Measurements from ENCODE around the gene CIITA.
"Not testable (repeated sequence)": the region's sequence is repeated elsewhere in the genome, so short reads cannot be mapped to it uniquely, and the experiment has no call there.

CIITA gene

DNA sequence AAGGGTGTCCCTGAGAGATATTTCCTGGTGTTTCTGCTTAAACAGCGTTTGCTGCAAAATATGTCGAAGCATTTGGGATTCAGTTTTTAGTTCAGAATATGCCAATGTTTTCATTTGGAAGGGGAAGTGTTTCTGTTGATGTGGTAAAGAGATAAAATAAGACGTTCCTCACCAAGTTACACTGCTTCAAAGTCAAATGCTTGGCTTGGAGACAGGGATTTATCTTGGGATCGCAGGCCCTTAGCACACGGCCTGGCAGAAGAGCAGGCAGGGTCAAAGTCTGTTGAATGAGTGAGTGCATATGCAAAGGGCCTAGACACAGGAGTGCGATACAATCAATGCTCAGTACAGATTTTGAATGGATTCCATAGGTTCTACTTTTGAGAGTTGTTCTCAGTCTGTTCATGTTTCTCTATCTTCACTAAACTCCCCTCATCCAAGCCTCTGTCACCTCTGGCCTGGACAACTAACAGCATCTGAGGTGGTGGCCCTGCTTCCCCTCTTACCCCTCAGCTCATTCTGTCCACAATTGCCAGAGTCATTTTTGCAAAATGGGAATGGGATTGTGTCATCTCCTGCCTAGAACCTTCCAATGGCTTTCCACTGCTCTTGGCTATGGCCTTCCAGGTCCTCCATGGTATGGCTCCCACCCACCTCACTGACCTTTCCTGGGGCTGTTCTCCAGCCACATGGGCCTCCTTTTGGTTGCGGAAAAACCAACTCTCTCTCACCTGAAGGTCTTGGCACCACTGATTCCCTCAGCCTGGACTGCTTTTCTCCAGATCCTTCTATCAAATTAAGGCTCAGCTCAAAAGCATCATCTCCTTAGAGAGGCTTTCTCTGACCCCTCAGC is 62.0 kb downstream of the CIITA start:
- Histone ChIP-seq H3K27me3 (ENCODE audit: insufficient read depth, low read length) (no peaks in the 10 kb centered on the region), H3K4me3 (ENCODE audit: low read depth, low read length) (peak overlapping the region; percentile 85), H3K36me3 (ENCODE audit: insufficient read depth, low read length) (no peaks in the 10 kb centered on the region), H3K27ac (ENCODE audit: low read depth, low read length) (no peak overlapping the region), H2AFZ (ENCODE audit: low read length, unreplicated experiment) (no peak overlapping the region), H3K4me1 (ENCODE audit: control insufficient read depth, insufficient read depth, low read length, unreplicated experiment) (peaks cover 54% of the 10 kb centered on the region), H3K79me2 (ENCODE audit: control insufficient read depth, insufficient read depth, low read length, unreplicated experiment) (peaks cover 73% of the 10 kb centered on the region)

DNA sequence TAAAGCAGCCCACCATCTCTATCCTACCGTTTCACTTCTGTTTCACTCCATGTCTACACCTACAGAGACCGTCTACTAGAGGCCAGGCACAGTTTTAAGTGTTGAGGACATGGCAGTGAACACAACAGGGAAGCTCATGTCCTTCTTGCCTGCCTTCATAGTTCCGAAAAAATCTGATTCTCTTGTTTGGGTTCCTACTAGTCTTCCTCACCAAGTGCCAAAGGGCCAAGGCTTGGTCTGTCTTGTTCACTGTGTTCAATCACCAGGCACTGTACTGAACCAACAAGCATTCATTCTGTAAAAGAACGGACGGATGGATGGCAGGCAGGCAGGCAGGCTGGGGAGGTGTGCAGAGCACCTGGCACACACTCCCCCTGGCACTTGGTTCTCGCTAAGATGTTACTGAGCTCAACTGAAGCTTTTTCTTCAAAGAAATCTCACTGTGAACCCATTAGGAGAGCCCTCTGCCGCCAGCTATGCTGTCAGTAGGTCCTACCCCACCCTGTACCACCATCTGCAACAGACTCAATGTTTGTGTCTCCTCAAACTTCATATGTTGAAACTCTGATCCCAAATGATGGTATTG is 62.7 kb downstream of the CIITA start:
- H3K36me3 ChIP-seq (ENCODE audit: insufficient read depth, low read length), result no peaks in the 10 kb centered on the region
- H3K4me3 ChIP-seq (ENCODE audit: low read depth, low read length), result peak overlapping the region; percentile 85
- peaks cover 54% of the 10 kb centered on the region for H3K4me1 ChIP-seq (ENCODE audit: control insufficient read depth, insufficient read depth, low read length, unreplicated experiment)
- no peaks in the 10 kb centered on the region for H3K27me3 ChIP-seq (ENCODE audit: insufficient read depth, low read length)
- no peak overlapping the region for H3K27ac ChIP-seq (ENCODE audit: low read depth, low read length)
- H3K79me2 ChIP-seq (ENCODE audit: control insufficient read depth, insufficient read depth, low read length, unreplicated experiment), result peaks cover 68% of the 10 kb centered on the region
- H2AFZ ChIP-seq (ENCODE audit: low read length, unreplicated experiment), result no peak overlapping the region

DNA sequence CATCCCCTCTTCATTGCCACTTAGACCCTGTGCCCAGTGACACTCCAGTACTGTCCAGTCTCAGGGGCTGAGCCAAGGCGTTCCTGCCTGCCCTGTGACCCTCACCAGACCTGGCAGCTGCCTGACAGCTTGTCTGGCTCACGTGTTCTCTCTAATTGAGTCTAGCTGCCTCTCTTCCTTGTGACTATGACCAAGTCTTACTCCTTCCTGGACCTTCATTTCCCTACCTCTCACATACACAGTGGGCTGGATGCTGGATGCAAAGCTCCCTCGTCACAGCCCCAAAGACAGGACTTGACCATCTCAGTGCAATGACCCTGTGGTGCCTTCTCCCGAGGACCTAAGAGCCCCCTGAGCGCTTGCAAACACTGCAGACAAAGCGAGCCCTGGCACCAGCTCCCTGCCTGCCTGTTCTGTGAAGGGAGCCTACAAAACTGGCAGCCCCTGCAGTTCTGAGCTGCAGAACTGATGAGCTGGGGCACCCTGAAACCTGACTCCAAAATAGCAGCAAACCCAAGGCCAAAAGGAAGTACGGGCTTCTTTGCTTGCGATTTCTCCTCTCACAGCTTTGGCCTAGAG is 63.6 kb downstream of the CIITA start:
- peaks cover 70% of the 10 kb centered on the region for H3K79me2 ChIP-seq (ENCODE audit: control insufficient read depth, insufficient read depth, low read length, unreplicated experiment)
- H3K4me3 ChIP-seq (ENCODE audit: low read depth, low read length), result peak overlapping the region; percentile 85

DNA sequence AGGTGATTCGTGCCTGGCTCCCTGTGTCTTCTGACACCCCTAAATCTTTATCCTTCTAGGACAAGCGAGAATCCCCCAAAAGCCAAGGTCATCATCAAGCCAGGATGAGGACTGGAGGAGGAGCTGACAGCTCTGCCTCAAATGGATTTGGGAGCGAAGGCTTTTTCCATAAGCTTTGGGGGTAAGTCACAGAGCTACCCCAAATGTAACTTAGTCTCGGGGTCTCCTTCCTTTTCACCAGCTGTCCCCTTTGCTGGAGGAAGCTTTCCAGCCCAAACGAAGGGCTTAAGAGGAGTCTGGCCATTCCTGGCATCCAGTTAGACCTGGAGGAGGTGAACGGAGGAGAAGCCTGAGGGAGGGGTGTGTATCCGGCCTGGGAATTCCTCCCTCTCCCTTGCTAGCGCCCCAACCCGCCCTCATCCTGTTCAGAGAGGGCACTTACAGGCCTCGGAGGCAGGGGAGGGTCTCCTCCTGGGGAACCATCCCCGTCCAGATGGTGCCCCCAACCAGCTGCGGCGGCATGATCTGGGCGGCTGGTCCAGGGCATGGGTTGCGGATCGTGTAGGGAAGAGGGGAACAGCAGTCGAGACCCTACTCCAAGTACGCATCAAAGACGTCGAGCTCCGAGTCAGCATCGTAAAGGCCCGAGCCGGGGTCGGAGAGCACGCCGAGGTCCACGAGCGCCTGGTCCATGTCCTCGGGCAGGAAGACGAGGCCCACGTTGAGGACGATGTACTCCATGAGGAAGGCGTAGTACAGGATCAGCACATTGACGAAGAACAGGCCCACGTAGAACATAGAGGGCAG is 64.3 kb downstream of the CIITA start:
- Histone ChIP-seq H3K4me1 (ENCODE audit: control insufficient read depth, insufficient read depth, low read length, unreplicated experiment) (peaks cover 63% of the 10 kb centered on the region), H3K27ac (ENCODE audit: low read depth, low read length) (no peak overlapping the region), H3K79me2 (ENCODE audit: control insufficient read depth, insufficient read depth, low read length, unreplicated experiment) (peaks cover 71% of the 10 kb centered on the region)

More for the DNA sequence above, 63.6 kb downstream of the CIITA start:
- Histone ChIP-seq H3K4me1 (ENCODE audit: control insufficient read depth, insufficient read depth, low read length, unreplicated experiment) (peaks cover 58% of the 10 kb centered on the region), H3K27ac (ENCODE audit: low read depth, low read length) (no peak overlapping the region), H3K36me3 (ENCODE audit: insufficient read depth, low read length) (no peaks in the 10 kb centered on the region), H2AFZ (ENCODE audit: low read length, unreplicated experiment) (no peak overlapping the region), H3K27me3 (ENCODE audit: insufficient read depth, low read length) (no peaks in the 10 kb centered on the region)

DNA sequence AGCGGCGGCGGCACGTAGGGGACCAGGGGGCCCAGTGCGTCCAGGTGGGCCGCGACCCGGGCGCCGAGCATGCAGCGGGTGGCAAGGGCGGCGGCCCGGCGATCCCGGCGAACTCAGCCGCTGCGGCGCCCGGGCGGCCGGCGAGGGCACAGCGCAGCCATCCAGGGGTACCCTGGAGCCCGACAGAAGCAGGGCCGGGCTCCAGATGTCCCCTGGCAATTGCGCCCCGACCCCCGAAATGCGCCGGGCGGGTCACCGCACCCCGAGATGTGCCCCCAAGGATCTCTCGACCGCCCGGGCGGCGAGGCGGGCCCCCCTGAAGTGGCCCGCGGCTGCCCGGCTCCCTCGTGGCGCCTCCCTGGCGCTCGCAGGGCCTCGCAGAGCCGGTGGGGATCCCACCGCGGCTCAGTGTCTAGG is 64.9 kb downstream of the CIITA start:
- peaks cover 59% of the 10 kb centered on the region for H3K4me1 ChIP-seq (ENCODE audit: control insufficient read depth, insufficient read depth, low read length, unreplicated experiment)
- H3K4me3 ChIP-seq (ENCODE audit: low read depth, low read length), result peak overlapping the region; percentile 85
- H3K36me3 ChIP-seq (ENCODE audit: insufficient read depth, low read length); H3K27ac ChIP-seq (ENCODE audit: low read depth, low read length); H2AFZ ChIP-seq (ENCODE audit: low read length, unreplicated experiment); H3K27me3 ChIP-seq (ENCODE audit: insufficient read depth, low read length): not testable (repeated sequence)
- H3K79me2 ChIP-seq (ENCODE audit: control insufficient read depth, insufficient read depth, low read length, unreplicated experiment), result peaks cover 70% of the 10 kb centered on the region

More for the DNA sequence above, 64.3 kb downstream of the CIITA start:
- Histone ChIP-seq H3K4me3 (ENCODE audit: low read depth, low read length) (peak overlapping the region; percentile 85), H3K27me3 (ENCODE audit: insufficient read depth, low read length) (no peaks in the 10 kb centered on the region), H2AFZ (ENCODE audit: low read length, unreplicated experiment) (no peak overlapping the region), H3K36me3 (ENCODE audit: insufficient read depth, low read length) (no peaks in the 10 kb centered on the region)

DNA sequence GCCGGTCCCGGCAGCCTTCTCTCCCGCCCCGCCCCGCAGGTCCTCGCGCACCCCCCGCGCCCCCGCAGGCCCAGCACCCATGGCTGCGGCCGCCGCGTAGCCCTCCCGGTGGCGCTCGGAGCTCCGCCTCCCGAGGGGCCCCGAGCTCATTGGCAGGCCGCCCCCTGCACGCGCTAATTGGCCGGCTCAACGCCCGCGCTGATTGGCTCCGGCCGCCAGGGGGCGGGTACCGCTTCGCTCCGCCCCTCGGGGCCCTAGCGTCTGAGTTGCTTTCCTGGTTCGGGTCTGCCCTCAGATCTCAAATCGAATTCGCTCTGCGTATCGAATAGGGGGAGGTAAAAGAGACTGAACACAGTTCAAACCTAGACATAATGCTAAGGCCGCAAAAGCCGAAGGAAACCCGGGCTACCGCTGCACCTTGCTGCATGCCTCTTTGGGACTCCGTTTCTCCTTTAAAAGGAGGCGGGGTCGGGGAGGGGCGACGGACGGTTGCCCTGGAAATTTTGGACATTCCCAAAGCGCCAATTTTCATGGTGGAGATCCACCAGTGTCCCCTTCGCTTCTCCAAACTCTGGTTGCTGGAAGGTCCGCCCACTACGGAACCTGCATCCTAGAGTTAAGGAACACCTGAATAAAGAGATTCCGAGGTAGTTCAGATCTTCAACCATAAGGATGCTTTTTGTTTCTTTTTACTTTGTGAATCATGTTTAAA is 65.5 kb downstream of the CIITA start, which contains the start of gene DEXI:
DEXI (minus strand) TSS at position 117 of the 712 bp plus-strand sequence. CDS start 463 bp downstream, outside the sequence.
- Histone ChIP-seq H3K79me2 (ENCODE audit: control insufficient read depth, insufficient read depth, low read length, unreplicated experiment) (peaks cover 70% of the 10 kb centered on the region), H3K27me3 (ENCODE audit: insufficient read depth, low read length) (no peaks in the 10 kb centered on the region), H3K4me1 (ENCODE audit: control insufficient read depth, insufficient read depth, low read length, unreplicated experiment) (peaks cover 55% of the 10 kb centered on the region), H3K4me3 (ENCODE audit: low read depth, low read length) (peak within 1 kb of the TSS; percentile 85), H3K27ac (ENCODE audit: low read depth, low read length) (peak within 1 kb of the TSS; percentile 44; the same call in 1 of the 2 replicates), H3K36me3 (ENCODE audit: insufficient read depth, low read length) (no peaks in the 10 kb centered on the region), H2AFZ (ENCODE audit: low read length, unreplicated experiment) (peak within 1 kb of the TSS; percentile 81)

DNA sequence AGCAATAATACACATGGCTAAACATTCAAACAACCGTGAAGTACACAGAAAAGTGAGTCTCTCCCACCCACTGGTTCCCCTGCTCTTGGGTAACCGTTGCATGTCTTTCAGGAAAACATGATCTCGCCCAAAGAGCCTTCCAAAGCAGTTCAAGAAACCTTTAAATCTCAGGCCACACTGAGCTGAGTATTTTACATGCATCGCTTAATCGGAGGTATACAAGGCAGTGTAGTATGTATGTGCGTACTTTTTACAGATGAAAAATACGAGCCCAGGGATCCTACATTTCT is 66.0 kb downstream of the CIITA start:
- Histone ChIP-seq H3K36me3 (ENCODE audit: insufficient read depth, low read length) (no peaks in the 10 kb centered on the region), H3K4me1 (ENCODE audit: control insufficient read depth, insufficient read depth, low read length, unreplicated experiment) (peaks cover 50% of the 10 kb centered on the region), H3K27ac (ENCODE audit: low read depth, low read length) (no peak overlapping the region), H2AFZ (ENCODE audit: low read length, unreplicated experiment) (no peak overlapping the region), H3K4me3 (ENCODE audit: low read depth, low read length) (peak overlapping the region; percentile 85), H3K79me2 (ENCODE audit: control insufficient read depth, insufficient read depth, low read length, unreplicated experiment) (peaks cover 66% of the 10 kb centered on the region), H3K27me3 (ENCODE audit: insufficient read depth, low read length) (no peaks in the 10 kb centered on the region)

DNA sequence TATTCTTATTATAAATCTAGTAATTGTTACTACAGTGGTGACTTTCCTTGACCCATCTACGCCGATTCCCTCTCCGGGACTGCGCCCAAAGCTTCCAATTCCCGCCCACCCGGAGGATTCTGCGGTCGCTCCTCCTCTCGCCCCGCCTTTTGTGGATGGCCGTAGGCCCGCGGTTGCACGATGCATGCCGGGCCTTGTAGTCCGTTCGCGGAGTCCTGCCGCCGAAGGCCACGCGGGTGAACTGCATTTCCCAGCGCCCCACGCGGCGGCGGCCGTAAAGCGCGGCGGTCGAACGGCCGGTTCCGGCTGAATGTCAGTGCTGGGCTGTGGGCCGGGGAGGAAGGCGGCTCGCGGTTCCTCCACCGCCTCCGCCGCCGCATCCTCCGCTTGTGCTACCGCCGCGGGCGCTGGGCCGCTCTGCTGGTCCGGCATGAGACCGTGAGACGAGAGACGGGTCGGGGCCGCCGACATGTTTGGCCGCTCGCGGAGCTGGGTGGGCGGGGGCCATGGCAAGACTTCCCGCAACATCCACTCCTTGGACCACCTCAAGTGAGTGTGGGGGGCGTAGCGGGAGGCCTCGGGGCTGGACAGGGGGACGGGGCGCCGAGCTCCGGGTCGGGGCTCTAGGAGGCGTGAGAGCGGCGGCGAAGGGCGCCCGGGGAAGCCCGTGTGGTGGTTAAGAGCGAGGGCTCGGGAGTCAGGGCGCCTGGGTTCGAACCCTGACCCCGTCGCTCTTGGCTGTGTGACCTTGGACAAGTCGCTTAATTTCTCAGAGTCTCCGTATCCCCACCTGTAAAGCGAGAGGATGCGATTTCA is 67.5 kb downstream of the CIITA start, which contains the start of gene CLEC16A:
CLEC16A (plus strand) TSS at position 316 of the 816 bp plus-strand sequence; CDS start at position 470, 154 bp downstream.
- Histone ChIP-seq H3K4me3 (ENCODE audit: low read depth, low read length) (peak within 1 kb of the TSS; percentile 92), H3K79me2 (ENCODE audit: control insufficient read depth, insufficient read depth, low read length, unreplicated experiment) (peaks cover 65% of the 10 kb centered on the region), H3K36me3 (ENCODE audit: insufficient read depth, low read length) (no peaks in the 10 kb centered on the region), H2AFZ (ENCODE audit: low read length, unreplicated experiment) (peak within 1 kb of the TSS; percentile 86), H3K27ac (ENCODE audit: low read depth, low read length) (no peak within 1 kb of the TSS), H3K27me3 (ENCODE audit: insufficient read depth, low read length) (no peaks in the 10 kb centered on the region), H3K4me1 (ENCODE audit: control insufficient read depth, insufficient read depth, low read length, unreplicated experiment) (peaks cover 42% of the 10 kb centered on the region)

DNA sequence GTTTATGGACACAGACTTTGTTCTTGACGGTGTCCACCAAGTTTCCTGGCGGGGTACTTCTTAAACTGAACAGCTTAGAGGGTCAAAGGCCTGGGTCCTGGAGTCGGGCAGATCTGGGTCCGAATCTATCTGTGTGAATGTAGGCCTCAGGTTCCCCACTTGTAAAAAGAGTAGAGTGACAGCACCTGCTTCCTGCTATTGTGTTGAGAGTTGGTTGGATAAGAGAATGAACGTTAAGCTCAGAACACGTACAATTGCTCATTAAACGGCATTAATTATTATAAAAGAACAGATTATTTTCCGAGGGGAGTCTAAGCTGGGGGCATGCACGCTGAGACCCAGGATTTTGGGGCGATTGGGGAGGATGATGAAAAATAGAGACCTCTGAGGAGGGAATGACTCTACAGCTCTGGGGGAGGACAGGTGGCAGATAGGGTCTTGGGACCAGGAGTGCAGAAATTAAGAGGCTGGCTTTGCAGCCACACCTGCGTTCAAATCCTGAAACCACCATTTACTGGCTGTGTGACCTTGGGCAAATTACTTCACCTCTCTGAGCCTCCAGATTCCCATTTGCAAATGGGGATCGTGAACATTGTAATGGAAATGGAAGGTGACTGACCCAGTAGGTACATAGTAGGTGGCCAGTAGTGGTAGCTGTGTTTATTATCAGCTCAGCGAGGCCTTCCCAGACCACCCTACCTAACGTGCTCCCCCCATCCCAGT is 68.2 kb downstream of the CIITA start:
- Histone ChIP-seq H3K27me3 (ENCODE audit: insufficient read depth, low read length) (no peaks in the 10 kb centered on the region), H3K27ac (ENCODE audit: low read depth, low read length) (no peak overlapping the region), H3K4me1 (ENCODE audit: control insufficient read depth, insufficient read depth, low read length, unreplicated experiment) (peaks cover 42% of the 10 kb centered on the region), H3K36me3 (ENCODE audit: insufficient read depth, low read length) (no peaks in the 10 kb centered on the region), H2AFZ (ENCODE audit: low read length, unreplicated experiment) (peak overlapping the region; percentile 86), H3K79me2 (ENCODE audit: control insufficient read depth, insufficient read depth, low read length, unreplicated experiment) (peaks cover 65% of the 10 kb centered on the region), H3K4me3 (ENCODE audit: low read depth, low read length) (peak overlapping the region; percentile 92)

Data from ACC112 (cell line).